HuH-7.5 (cell line): Measurements from ENCODE around the gene PLCG1.

Source experiments
- DNase-seq: peaks from one replicate; pipeline ENCODE4 v3.0.0; 2011; ENCODE audit warnings: low spot score

The PLCG1 gene

GRCh38 chr20:41167481-41168253 lies 30.3 kb downstream of the PLCG1 start:
- DNase-seq: no peak

GRCh38 chr20:41168281-41169161 lies 31.2 kb downstream of the PLCG1 start:
- DNase-seq: no peak

- DNase-seq: no peak
Measured at GRCh38 chr20:41169162-41169690, 31.9 kb downstream of the PLCG1 start.

GRCh38 chr20:41169791-41170351 lies 32.5 kb downstream of the PLCG1 start:
- DNase-seq: no peak

- no peak for DNase-seq
Measured at GRCh38 chr20:41170386-41171105, 33.2 kb downstream of the PLCG1 start.

- no peak for DNase-seq
Measured at GRCh38 chr20:41171736-41172295, 34.5 kb downstream of the PLCG1 start.

- DNase-seq: no peak
Measured at GRCh38 chr20:41172296-41173140, 35.2 kb downstream of the PLCG1 start.

- peak; percentile 90 for DNase-seq
Measured at GRCh38 chr20:41173161-41173721, 35.9 kb downstream of the PLCG1 start.

- no peak for DNase-seq
Measured at GRCh38 chr20:41173791-41174341, 36.5 kb downstream of the PLCG1 start.

GRCh38 chr20:41174373-41174772 lies 37.0 kb downstream of the PLCG1 start:
- DNase-seq: no peak

- no peak for DNase-seq
Measured at GRCh38 chr20:41174782-41175181, 37.4 kb downstream of the PLCG1 start.

- DNase-seq: no peak
Measured at GRCh38 chr20:41175201-41175651, 37.9 kb downstream of the PLCG1 start.

- no peak for DNase-seq
Measured at GRCh38 chr20:41175727-41176330, 38.5 kb downstream of the PLCG1 start.

- no peak for DNase-seq
Measured at GRCh38 chr20:41176711-41177552, 39.6 kb downstream of the PLCG1 start.

- DNase-seq: no peak
Measured at GRCh38 chr20:41177636-41178035, 40.3 kb downstream of the PLCG1 start.

- DNase-seq: no peak
Measured at GRCh38 chr20:41178495-41178894, 41.2 kb downstream of the PLCG1 start.

GRCh38 chr20:41178904-41179432 lies 41.6 kb downstream of the PLCG1 start:
- no peak for DNase-seq

GRCh38 chr20:41179961-41180360 lies 42.6 kb downstream of the PLCG1 start:
- DNase-seq: no peak
